GM20000 (cell line): ENCODE results near the gene SEMA4A.
"Not testable (repeated sequence)": the region's sequence is repeated elsewhere in the genome, so short reads cannot be mapped to it uniquely, and the experiment has no call there.

Experiments
- DNase-seq: peaks from one replicate; pipeline ENCODE4 v3.0.0; 2012; ENCODE audit warnings: low spot score
- TF ChIP-seq, protein P1 (sequence below): IDR thresholded peaks from 2 replicates; pipeline ENCODE4 v1.5.1; 2012; ENCODE audit warnings: mild to moderate bottlenecking, control low read depth; ENCODE audit errors: extremely low read depth, missing control alignments

The SEMA4A gene

DNA sequence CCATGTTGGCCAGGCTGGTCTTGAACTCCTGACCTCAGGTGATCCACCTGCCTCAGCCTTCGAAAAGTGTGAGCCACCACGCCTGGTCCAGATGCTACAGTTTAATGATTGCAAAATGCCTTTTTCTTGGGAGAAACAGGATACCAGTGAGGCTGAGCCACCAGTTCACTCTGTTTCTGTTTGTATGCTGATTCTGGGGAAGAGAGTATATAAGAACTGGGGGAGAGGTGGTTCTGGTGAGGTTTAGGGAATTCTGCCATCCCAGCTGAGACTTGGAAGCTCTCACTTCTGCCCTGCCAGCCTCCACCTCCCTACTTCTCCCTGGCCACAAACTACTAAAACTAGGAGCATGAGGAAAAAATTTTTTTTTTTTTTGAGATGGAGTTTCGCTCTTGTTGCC, 51.3 kb downstream of the SEMA4A start:
- DNase-seq = no peak
- TF ChIP-seq, protein P1, sequence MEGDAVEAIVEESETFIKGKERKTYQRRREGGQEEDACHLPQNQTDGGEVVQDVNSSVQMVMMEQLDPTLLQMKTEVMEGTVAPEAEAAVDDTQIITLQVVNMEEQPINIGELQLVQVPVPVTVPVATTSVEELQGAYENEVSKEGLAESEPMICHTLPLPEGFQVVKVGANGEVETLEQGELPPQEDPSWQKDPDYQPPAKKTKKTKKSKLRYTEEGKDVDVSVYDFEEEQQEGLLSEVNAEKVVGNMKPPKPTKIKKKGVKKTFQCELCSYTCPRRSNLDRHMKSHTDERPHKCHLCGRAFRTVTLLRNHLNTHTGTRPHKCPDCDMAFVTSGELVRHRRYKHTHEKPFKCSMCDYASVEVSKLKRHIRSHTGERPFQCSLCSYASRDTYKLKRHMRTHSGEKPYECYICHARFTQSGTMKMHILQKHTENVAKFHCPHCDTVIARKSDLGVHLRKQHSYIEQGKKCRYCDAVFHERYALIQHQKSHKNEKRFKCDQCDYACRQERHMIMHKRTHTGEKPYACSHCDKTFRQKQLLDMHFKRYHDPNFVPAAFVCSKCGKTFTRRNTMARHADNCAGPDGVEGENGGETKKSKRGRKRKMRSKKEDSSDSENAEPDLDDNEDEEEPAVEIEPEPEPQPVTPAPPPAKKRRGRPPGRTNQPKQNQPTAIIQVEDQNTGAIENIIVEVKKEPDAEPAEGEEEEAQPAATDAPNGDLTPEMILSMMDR = no peak

DNA sequence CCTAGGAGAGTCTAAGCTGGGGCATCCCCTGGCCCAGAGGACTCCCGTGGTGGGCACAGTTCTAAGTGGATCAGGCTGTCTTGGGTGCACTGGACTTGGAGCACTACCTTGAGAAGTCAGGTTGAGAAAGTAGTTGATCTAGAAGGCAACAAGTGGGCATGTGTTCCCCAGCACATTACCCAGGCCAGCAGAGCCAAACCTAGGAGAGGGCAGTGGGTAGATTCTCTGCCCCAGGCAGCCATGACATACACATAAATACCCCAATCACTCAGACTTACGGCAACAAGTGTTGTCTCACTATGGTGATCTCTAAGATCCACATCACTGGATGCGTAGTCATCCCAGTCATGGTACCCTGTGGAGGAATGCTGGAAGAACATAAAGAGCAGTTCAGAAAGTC, 57.9 kb downstream of the SEMA4A start:
- DNase-seq = no peak
- TF ChIP-seq, protein P1 = no peak

DNA sequence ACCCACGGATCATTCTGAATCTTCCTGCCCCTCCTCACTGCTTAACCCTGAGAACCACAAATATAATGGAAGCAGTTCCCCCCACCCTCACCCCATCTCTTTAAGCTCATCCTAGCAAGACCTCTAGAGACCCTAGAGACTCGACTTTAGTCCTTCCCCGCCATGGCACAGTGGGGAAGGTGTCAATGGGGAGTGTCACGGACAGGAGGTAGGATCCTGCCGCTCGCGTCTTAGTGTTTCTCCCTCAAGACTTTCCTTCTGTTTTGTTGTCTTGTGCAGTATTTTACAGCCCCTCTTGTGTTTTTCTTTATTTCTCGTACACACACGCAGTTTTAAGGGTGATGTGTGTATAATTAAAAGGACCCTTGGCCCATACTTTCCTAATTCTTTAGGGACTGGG, 58.7 kb downstream of the SEMA4A start:
- no peak for DNase-seq
- TF ChIP-seq, protein P1 = no peak

DNA sequence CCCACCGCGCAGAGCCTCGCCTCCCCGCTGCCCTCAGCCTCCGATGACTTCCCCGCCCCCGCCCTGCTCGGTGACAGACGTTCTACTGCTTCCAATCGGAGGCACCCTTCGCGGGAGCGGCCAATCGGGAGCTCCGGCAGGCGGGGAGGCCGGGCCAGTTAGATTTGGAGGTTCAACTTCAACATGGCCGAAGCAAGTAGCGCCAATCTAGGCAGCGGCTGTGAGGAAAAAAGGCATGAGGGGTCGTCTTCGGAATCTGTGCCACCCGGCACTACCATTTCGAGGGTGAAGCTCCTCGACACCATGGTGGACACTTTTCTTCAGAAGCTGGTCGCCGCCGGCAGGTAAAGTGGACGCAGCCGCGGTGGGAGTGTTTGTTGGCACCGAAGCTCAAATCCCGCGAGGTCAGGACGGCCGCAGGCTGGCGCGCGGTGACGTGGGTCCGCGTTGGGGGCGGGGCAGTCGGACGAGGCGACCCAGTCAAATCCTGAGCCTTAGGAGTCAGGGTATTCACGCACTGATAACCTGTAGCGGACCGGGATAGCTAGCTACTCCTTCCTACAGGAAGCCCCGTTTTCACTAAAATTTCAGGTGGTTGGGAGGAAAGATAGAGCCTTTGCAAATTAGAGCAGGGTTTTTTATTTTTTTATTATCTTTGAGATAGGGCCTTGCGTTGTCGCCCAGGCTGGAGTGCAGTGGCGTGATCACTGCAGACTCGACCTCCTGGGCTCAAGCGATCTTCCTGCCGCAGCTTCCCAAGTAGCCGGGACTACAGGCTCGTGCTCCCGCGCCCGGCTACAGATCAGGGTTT, 59.7 kb downstream of the SEMA4A start, which contains the start of gene PMF1:
PMF1 (plus strand) TSS at position 175 of the 811 bp plus-strand sequence; CDS start at position 184, 9 bp downstream.
- TF ChIP-seq, protein P1 = no peak
- peak; percentile 97 for DNase-seq

DNA sequence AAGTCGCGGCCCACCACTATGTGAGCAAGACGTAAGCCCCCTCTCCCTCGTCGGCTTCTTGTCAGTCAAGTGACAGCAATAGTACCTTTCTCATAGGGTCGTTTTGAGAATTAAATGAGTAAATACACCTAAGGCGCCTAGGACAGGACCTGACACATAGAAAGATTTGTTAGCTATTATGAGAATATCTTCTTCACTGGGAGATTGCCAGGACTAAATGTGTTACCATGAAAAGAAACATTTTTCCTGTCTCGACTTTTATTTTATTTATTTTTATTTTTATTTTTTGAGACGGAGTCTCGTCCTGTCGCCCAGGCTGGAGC, 60.2 kb downstream of the SEMA4A start:
- no peak for DNase-seq
- TF ChIP-seq, protein P1 = no peak

DNA sequence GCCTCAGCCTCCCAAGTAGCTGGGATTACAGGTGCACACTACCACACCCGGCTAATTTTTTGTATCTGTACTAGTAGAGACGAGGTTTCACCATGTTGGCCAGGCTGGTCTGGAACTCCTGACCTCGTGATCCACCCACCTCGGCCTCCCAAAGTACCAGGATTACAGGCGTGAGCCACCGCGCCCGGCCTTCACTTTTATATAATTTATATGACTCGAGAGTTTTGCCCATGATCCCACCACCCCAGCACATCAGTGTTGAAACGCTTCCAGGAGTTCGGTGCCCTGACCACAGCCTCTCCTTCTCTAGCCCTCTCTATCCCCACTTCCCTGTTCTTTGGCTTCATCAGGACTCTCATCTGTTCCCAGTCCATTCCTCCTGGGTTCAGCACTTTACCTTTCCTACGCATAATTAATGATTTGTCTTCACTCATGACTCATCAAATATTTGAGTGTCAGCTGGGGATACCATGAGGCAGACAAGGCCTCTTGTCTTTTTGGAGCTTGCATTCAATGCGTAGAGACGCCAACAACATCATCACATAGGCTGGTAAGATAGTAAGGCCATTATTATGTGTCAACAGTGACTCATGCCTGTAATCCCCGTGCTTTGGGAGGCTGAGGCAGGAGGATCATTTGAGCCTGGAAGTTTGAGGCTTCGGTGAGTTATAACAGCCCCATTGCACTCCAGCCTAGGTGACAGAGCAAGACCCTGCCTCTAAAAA, 60.8 kb downstream of the SEMA4A start:
- DNase-seq = no peak
- TF ChIP-seq, protein P1 = no peak

DNA sequence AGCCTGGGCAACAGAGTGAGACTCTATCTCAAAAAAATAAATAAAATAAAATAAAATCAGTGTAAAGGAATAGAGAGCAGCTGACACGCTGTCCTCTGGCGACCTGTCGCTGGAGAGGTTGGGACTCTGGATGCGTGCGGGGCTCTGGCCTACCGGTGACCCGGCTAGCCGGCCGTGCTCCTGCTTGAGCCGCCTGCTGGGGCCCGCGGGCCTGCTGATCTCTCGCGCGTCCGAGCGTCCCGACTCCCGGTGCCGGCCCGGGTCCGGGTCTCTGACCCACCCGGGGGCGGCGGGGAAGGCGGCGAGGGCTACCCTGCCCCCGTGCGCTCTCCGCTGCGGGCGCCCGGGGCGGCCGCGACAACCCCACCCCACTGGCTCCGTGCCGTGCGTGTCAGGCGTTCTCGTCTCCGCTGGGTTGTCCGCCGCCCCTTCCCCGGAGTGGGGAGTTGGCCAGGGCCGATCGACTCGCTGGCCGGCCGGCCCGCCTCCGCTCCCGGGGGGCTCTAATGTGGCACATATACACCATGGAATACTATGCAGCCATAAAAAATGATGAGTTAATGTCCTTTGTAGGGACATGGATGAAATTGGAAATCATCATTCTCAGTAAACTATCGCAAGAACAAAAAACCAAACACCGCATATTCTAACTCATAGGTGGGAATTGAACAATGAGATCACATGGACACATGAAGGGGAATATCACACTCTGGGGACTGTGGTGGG, 63.1 kb downstream of the SEMA4A start:
- not testable (repeated sequence) for DNase-seq
